GM20000 (cell line): ENCODE data around the gene LCLAT1.

Source experiments
- DNase-seq: peaks from one replicate; pipeline ENCODE4 v3.0.0; 2012; ENCODE audit warnings: low spot score
- CTCF ChIP-seq: IDR thresholded peaks from 2 replicates; pipeline ENCODE4 v1.5.1; 2012; ENCODE audit warnings: mild to moderate bottlenecking, control low read depth; ENCODE audit errors: extremely low read depth, missing control alignments

The LCLAT1 gene

GRCh38 chr2:30649828-30650227 lies 202.8 kb downstream of the LCLAT1 start:
- TF ChIP-seq CTCF: no peak
- no peak for DNase-seq

GRCh38 chr2:30652271-30652915 lies 205.3 kb downstream of the LCLAT1 start:
- no peak for TF ChIP-seq CTCF
- DNase-seq: no peak

GRCh38 chr2:30653847-30654246 lies 206.8 kb downstream of the LCLAT1 start:
- TF ChIP-seq CTCF: no peak

DNA sequence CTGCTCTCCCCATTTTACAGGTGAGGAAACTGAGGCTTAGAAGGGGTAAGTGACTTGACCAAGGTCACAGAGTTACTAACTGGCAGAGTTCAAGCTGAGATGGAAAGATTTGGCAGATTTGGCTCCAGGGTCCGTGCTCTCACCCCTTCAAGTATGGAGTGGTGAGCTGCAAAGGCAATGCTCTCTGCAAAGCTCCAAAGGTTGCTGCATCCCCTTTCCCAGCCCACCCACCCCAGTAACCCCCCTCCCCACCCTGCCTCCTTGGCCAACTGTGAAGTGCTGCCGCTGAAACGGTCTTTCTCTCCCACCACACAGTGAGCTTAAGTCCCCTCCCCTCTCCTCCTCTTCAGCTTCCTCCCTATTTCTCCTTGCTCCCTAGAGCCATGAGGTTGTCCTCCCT lies 207.4 kb downstream of the LCLAT1 start:
- no peak for TF ChIP-seq CTCF
- DNase-seq: no peak

More at GRCh38 chr2:30653847-30654246, 206.8 kb downstream of the LCLAT1 start:
- DNase-seq: no peak

- no peak for TF ChIP-seq CTCF
- DNase-seq: no peak
Measured at GRCh38 chr2:30655211-30655610, 208.2 kb downstream of the LCLAT1 start.

DNA sequence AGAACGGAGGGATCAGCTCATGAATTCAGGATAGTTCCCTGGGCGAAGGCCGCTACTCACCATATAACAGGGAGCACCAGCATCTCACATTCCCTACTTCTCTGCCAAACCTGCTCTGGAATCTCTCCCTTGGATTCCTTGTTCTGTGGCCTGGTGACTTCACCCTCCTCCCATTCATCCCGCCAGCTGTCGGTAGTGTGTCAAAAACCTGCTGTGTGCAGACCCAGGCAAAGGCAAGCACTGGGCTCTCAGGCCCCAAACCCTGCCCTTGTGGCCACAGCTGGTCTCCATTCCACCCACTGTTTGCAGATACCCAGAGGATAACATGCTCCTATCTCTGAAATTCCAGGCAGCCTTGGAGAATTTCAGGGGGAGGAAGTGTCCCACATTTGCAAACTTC lies 208.6 kb downstream of the LCLAT1 start:
- DNase-seq: no peak
- no peak for TF ChIP-seq CTCF

- TF ChIP-seq CTCF: no peak
- DNase-seq: no peak
Measured at GRCh38 chr2:30656079-30656478, 209.0 kb downstream of the LCLAT1 start.
